SK-N-SH treated with all-trans-retinoic acid at 6 μM for 48 hours (cell line): ENCODE data around the gene ANKRD62.

Experiments used
- ATAC-seq: fragments of 200-7000 bp; cut with Tn5 transposase; 3 replicates; pipeline ENCODE4 v1.9.1; 2020; ENCODE audit warnings: mild to moderate bottlenecking, moderate library complexity
- ARNTL ChIP-seq: fragments of 450-650 bp; formaldehyde crosslinking; IDR thresholded peaks from 2 replicates; pipeline ENCODE4 v1.5.0; 2020; ENCODE audit warnings: low read depth, mild to moderate bottlenecking, moderate library complexity, borderline replicate concordance
- BACH2 ChIP-seq: fragments of 250-450 bp; sonication (Bioruptor Pico); IDR thresholded peaks from 2 replicates; pipeline ENCODE4 v1.9.0; 2021; ENCODE audit warnings: mild to moderate bottlenecking, borderline replicate concordance
- CREB5 ChIP-seq: fragments of 250-450 bp; sonication (Bioruptor Pico); IDR thresholded peaks from 2 replicates; pipeline ENCODE4 v1.5.1; 2020; ENCODE audit warnings: low read depth, mild to moderate bottlenecking, moderate library complexity
- CSDC2 ChIP-seq: fragments of 250-450 bp; sonication (Bioruptor Pico); IDR thresholded peaks from 2 replicates; pipeline ENCODE4 v1.5.0; 2020; ENCODE audit warnings: mild to moderate bottlenecking, moderate library complexity
- GLIS3 ChIP-seq: fragments of 250-450 bp; sonication (Bioruptor Pico); IDR thresholded peaks from 2 replicates; pipeline ENCODE4 v1.5.0; 2020; ENCODE audit warnings: mild to moderate bottlenecking, moderate library complexity
- PPARA ChIP-seq: fragments of 250-450 bp; sonication (Bioruptor Pico); IDR thresholded peaks from 2 replicates; pipeline ENCODE4 v1.5.0; 2020; ENCODE audit warnings: mild to moderate bottlenecking, borderline replicate concordance
- RARB ChIP-seq: fragments of 250-450 bp; sonication (Bioruptor Pico); IDR thresholded peaks from 2 replicates; pipeline ENCODE4 v1.8.0; 2021; ENCODE audit warnings: mild to moderate bottlenecking, moderate library complexity
- TCF4 ChIP-seq: fragments of 250-450 bp; sonication (Bioruptor Pico); IDR thresholded peaks from 2 replicates; pipeline ENCODE4 v1.8.0; 2021; ENCODE audit warnings: mild to moderate bottlenecking, moderate library complexity, borderline replicate concordance
- TOX ChIP-seq: fragments of 250-450 bp; sonication (Bioruptor Pico); IDR thresholded peaks from 2 replicates; pipeline ENCODE4 v1.8.0; 2021; ENCODE audit warnings: mild to moderate bottlenecking, moderate library complexity, borderline replicate concordance
- TSHZ2 ChIP-seq: fragments of 250-450 bp; sonication (Bioruptor Pico); IDR thresholded peaks from 2 replicates; pipeline ENCODE4 v1.5.0; 2020; ENCODE audit warnings: mild to moderate bottlenecking, moderate library complexity
- ZC3H10 ChIP-seq: fragments of 250-450 bp; sonication (Bioruptor Pico); IDR thresholded peaks from 2 replicates; pipeline ENCODE4 v1.5.1; 2021; ENCODE audit warnings: mild to moderate bottlenecking, moderate library complexity
- ZFP3 ChIP-seq: fragments of 250-450 bp; sonication (Bioruptor Pico); IDR thresholded peaks from 2 replicates; pipeline ENCODE4 v1.5.0; 2020; ENCODE audit warnings: mild to moderate bottlenecking, moderate library complexity
- ZFP30 ChIP-seq: fragments of 450-650 bp; formaldehyde crosslinking; IDR thresholded peaks from 2 replicates; pipeline ENCODE4 v1.5.0; 2022; ENCODE audit warnings: mild to moderate bottlenecking, moderate library complexity
- ZNF565 ChIP-seq: fragments of 450-650 bp; formaldehyde crosslinking; conservative IDR thresholded peaks from 2 replicates; pipeline ENCODE4 v1.5.0; 2020; ENCODE audit warnings: low read depth, mild to moderate bottlenecking, moderate library complexity
- ZNF70 ChIP-seq: fragments of 450-650 bp; formaldehyde crosslinking; IDR thresholded peaks from 2 replicates; pipeline ENCODE4 v1.5.0; 2020; ENCODE audit warnings: mild to moderate bottlenecking, moderate library complexity
- TF ChIP-seq, protein P1 (sequence below): fragments of 250-450 bp; sonication (Bioruptor Pico); IDR thresholded peaks from 2 replicates; pipeline ENCODE4 v1.8.0; 2020; ENCODE audit warnings: mild to moderate bottlenecking, moderate library complexity, borderline replicate concordance
- TF ChIP-seq, protein P2 (sequence below): fragments of 250-450 bp; sonication (Bioruptor Pico); IDR thresholded peaks from 2 replicates; pipeline ENCODE4 v1.5.1; 2021; ENCODE audit warnings: mild to moderate bottlenecking, moderate library complexity

ANKRD62 gene

DNA sequence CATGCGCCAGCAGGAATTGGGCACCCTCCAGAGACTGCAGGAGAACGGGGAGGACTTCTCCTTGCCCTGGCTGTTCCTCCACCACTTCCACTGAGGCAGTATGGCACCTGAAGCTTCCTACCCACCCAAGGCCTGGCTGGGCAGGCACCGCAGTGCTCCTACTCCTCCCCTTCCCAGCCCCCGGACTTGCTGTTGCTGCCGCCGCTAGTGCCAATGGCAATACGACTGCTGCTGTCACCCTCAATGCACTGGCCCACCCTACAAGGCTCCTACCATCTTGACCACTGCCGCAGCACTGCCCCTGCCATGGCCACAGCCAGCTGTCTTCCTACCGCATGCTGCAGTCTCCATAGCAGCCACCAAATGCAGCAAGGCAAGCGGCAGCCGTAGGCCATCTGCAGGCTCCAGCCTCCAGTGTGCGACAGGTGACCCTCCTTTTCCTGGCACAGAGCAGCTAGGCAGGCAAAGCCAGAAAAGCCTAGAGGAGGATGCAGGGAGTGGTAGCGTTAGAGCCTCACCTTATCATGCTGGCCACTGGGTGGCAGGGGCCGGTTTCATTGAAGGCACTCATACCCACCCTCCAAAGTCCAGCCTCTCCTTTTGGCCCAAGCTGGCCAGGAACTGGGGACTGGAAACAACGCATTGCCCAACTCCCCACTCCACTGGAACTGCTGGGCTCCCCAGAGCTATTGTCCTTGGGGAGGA, 47.4 kb upstream of the ANKRD62 start:
- ATAC-seq: no peak
- TF ChIP-seq BACH2 (CRISPR knock-in tag): no peak
- TF ChIP-seq PPARA: no peak
- TF ChIP-seq, protein P1, sequence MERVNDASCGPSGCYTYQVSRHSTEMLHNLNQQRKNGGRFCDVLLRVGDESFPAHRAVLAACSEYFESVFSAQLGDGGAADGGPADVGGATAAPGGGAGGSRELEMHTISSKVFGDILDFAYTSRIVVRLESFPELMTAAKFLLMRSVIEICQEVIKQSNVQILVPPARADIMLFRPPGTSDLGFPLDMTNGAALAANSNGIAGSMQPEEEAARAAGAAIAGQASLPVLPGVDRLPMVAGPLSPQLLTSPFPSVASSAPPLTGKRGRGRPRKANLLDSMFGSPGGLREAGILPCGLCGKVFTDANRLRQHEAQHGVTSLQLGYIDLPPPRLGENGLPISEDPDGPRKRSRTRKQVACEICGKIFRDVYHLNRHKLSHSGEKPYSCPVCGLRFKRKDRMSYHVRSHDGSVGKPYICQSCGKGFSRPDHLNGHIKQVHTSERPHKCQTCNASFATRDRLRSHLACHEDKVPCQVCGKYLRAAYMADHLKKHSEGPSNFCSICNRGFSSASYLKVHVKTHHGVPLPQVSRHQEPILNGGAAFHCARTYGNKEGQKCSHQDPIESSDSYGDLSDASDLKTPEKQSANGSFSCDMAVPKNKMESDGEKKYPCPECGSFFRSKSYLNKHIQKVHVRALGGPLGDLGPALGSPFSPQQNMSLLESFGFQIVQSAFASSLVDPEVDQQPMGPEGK (CRISPR knock-in tag): no peak
- TF ChIP-seq CSDC2 (CRISPR knock-in tag): no peak
- no peak for TF ChIP-seq ZC3H10 (CRISPR knock-in tag)
- no peak for TF ChIP-seq GLIS3 (CRISPR knock-in tag)
- no peak for TF ChIP-seq TSHZ2 (CRISPR knock-in tag)
- TF ChIP-seq ARNTL (CRISPR knock-in tag): no peak
- TF ChIP-seq RARB (CRISPR knock-in tag): no peak
- no peak for TF ChIP-seq TCF4 (CRISPR knock-in tag)
- no peak for TF ChIP-seq CREB5 (CRISPR knock-in tag)
- TF ChIP-seq, protein P2, sequence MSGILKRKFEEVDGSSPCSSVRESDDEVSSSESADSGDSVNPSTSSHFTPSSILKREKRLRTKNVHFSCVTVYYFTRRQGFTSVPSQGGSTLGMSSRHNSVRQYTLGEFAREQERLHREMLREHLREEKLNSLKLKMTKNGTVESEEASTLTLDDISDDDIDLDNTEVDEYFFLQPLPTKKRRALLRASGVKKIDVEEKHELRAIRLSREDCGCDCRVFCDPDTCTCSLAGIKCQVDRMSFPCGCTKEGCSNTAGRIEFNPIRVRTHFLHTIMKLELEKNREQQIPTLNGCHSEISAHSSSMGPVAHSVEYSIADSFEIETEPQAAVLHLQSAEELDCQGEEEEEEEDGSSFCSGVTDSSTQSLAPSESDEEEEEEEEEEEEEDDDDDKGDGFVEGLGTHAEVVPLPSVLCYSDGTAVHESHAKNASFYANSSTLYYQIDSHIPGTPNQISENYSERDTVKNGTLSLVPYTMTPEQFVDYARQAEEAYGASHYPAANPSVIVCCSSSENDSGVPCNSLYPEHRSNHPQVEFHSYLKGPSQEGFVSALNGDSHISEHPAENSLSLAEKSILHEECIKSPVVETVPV (CRISPR knock-in tag): no peak

- TF ChIP-seq ZFP3 (CRISPR knock-in tag): no peak
- no peak for TF ChIP-seq GLIS3 (CRISPR knock-in tag)
- no peak for TF ChIP-seq ZNF565
- no peak for TF ChIP-seq ZNF70 (CRISPR knock-in tag)
- no peak for TF ChIP-seq BACH2 (CRISPR knock-in tag)
- no peak for TF ChIP-seq TSHZ2 (CRISPR knock-in tag)
- TF ChIP-seq CREB5 (CRISPR knock-in tag): no peak
- TF ChIP-seq ZFP30 (CRISPR knock-in tag): no peak
- TF ChIP-seq PPARA: no peak
- no peak for TF ChIP-seq TCF4 (CRISPR knock-in tag)
- TF ChIP-seq RARB (CRISPR knock-in tag): no peak
- TF ChIP-seq TOX (CRISPR knock-in tag): no peak
- TF ChIP-seq, protein P1 (CRISPR knock-in tag): no peak
- no peak for TF ChIP-seq ZC3H10 (CRISPR knock-in tag)
- TF ChIP-seq, protein P2 (CRISPR knock-in tag): no peak
- TF ChIP-seq ARNTL (CRISPR knock-in tag): no peak
- no peak; the same call in 2 of the 3 replicates for ATAC-seq
Observed at GRCh38 chr18:12046751-12047335, 46.8 kb upstream of the ANKRD62 start.
